Breast epithelium (tissue), 3 donors: ENCODE measurements around the gene SH3BP1.

ENCODE experiments used
- POLR2AphosphoS5 ChIP-seq, 3 donors: sonication (generic); formaldehyde crosslinking; IDR thresholded peaks; one replicate each; pipeline ENCODE4 v1.6.1; 2017; ENCODE audit warnings: antibody characterized with exemption in 3 of 3
- TF ChIP-seq, protein P1 (sequence below), 3 donors: fragments of 450-650 bp; IDR thresholded peaks; one replicate each; pipeline ENCODE4 v1.5.1; 2016 to 2017; ENCODE audit warnings: antibody characterized with exemption in 3 of 3, mild to moderate bottlenecking in 3 of 3, moderate library complexity in 3 of 3

- TF ChIP-seq, protein P1, sequence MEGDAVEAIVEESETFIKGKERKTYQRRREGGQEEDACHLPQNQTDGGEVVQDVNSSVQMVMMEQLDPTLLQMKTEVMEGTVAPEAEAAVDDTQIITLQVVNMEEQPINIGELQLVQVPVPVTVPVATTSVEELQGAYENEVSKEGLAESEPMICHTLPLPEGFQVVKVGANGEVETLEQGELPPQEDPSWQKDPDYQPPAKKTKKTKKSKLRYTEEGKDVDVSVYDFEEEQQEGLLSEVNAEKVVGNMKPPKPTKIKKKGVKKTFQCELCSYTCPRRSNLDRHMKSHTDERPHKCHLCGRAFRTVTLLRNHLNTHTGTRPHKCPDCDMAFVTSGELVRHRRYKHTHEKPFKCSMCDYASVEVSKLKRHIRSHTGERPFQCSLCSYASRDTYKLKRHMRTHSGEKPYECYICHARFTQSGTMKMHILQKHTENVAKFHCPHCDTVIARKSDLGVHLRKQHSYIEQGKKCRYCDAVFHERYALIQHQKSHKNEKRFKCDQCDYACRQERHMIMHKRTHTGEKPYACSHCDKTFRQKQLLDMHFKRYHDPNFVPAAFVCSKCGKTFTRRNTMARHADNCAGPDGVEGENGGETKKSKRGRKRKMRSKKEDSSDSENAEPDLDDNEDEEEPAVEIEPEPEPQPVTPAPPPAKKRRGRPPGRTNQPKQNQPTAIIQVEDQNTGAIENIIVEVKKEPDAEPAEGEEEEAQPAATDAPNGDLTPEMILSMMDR (IDR thresholded peaks at IDR 0.05) = no peak
- no peak for TF ChIP-seq POLR2AphosphoS5 (IDR thresholded peaks at IDR 0.05)
Measured at GRCh38 chr22:37684803-37685615, 45.5 kb downstream of the SH3BP1 start.
